GM12872 (cell line): ENCODE results near the gene RNF217.

ENCODE experiments used
- CTCF ChIP-seq: IDR thresholded peaks from 3 replicates; pipeline ENCODE4 v1.5.1; 2011; ENCODE audit warnings: low read depth, mild to moderate bottlenecking, low read length, moderate library complexity; ENCODE audit not compliant: insufficient read depth

RNF217 gene

DNA sequence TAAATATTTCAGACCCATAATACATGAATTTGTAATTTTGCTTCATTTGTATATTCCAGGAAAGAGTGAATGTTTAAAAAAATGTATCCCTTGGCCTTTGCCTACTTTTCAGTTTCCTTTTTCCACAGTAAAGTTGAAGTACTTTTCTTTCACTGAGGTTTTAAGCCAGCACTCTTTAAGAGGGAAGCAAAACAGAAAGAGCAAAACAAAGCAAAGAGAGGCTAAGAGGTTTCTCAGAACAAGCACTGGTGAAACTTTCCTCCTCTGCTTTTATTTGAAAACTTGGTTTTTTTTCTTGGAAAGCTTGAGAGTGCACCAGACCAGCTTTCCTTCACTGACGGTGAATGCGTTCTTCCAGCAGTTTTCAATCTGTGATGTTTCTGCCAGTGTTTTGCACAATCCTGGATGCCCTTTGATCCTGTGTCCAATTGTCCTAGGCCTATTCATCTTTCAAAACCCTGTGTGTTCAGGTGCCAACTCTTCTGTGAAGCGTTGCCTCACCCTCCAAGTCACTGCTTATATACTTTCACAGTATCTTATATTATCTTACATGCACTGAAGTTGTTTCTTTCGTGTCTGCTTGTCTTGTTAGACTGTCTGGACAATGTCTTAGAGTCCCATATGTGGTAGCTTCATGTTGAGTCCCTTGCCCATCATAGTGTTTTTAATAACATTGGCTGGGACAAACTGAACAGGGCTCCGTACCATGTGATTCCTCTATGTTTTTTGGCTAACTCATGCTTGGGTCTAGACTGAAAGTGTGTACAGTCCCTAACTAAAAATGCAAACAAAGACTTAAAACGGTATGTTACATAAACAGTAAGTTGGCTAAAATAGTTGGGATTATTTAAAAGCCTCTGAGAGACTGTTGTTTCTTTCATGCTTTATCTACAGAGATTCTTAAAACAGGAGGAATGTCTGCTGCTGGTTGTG, 1.9 kb downstream of the RNF217 start:
- TF ChIP-seq CTCF: no peak

DNA sequence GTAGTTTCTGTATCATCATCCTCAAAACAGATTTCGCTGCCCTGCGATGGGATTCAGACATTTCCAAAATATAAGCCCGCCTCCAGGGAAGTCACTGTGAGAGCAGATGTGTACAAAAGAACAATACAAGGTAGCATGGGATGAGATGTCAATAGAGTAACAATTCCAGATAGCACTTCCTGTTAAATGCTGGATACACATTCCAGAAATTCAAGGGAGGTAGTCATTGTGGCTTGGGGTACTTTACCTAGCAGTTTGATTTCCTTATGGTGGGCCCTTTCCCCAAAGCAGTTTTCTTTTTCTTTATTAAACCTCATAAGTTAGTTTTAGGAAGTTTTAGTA, 2.5 kb downstream of the RNF217 start:
- TF ChIP-seq CTCF: no peak

DNA sequence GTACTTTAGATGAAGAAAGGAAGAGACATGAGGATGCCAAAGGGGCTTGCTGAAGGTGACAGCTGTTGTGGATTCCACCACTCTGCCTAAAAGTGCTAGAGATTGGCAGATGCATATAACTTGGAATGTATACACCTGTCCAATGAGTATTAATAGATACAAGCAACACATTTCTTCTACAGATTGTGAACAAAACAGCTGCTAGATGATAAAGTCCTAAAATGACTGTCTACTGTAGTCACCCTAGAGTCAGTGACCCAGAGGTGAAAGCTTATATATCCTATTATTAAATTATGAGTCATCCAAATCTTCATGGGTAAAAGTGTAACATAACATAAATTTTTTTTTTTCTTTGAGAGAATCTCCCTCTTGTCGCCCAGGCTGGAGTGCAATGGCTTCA, 5.2 kb downstream of the RNF217 start:
- TF ChIP-seq CTCF: no peak

DNA sequence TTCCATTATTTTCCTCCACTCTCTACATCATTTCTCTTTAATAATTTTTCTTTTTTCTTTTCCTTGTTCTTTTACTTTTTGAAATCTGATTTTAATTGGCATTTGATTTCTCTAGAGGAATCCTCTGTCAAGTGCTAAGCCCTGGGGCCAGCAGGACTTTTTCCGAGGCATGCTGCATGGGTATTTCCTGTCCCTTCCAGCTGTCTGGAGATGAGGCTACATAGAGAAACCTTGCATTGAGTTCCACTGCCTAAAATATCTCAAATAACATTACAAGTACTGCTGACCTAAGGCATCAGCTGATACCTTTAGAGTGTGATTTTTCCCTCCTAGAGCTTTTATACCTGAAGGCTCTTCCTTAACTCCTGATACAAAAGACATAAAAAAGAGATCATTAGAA, 6.2 kb downstream of the RNF217 start:
- no peak for TF ChIP-seq CTCF

DNA sequence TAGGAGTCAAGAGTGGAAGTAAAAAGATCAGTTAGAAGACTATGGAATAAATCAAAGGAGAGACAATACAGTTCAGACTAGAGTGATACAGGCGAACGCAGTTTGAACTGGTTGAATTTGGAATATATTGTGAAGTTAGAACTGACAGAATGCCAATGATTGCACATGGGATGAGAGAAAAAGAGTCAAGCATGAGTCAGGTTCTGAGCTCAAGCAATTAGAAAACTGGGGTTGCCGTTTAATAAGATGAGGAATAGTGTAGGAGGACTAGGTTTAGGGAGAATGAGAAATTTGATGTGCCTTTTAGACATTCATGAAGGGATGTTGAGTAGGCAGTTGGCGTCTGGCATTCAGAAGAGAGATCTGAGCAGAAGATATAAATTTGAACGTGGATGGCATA, 8.0 kb downstream of the RNF217 start:
- no peak for TF ChIP-seq CTCF

- no peak for TF ChIP-seq CTCF
These were observed 8.5 kb downstream of the RNF217 start for GRCh38 chr6:124970763-124971162.

- no peak for TF ChIP-seq CTCF
These were observed 11.5 kb downstream of the RNF217 start for GRCh38 chr6:124973780-124974179.
